Measurements from ENCODE around the gene ZFYVE28.
"Not testable (repeated sequence)": the region's sequence is repeated elsewhere in the genome, so short reads cannot be mapped to it uniquely, and the experiment has no call there.

- TF ChIP-seq CTCF, EP300, POLR2A, POLR2AphosphoS5 (IDR thresholded peaks at IDR 0.05): not testable (repeated sequence)
Measured at GRCh38 chr4:2380589-2380988, 37.9 kb downstream of the ZFYVE28 start.

All from stomach (tissue), 4 donors.